H9 (cell line): ENCODE measurements around the gene RTN1. TPM values are rescaled to one million over a fixed set of nuclear protein-coding genes. Genes with fewer than 3 reads are reported as not detected.

Experiments used
- DNase-seq: peaks from one replicate; pipeline ENCODE4 v3.0.0-alpha.2; 2017
- H2AFZ ChIP-seq: one replicate; pipeline ENCODE4 v1.6.1; 2013; ENCODE audit warnings: mild to moderate bottlenecking, low read length, control low read depth, moderate library complexity
- H2AK5ac ChIP-seq: 2 replicates; pipeline ENCODE4 v1.6.1; 2013; ENCODE audit warnings: low read length, control low read depth, mixed read lengths; ENCODE audit not compliant: insufficient read length
- H2BK120ac ChIP-seq: one replicate; pipeline ENCODE4 v1.6.1; 2013; ENCODE audit warnings: low read depth, mild to moderate bottlenecking, low read length, control low read depth, inconsistent platforms; ENCODE audit not compliant: poor library complexity, severe bottlenecking
- H2BK12ac ChIP-seq: 2 replicates; pipeline ENCODE4 v1.6.1; 2013; ENCODE audit warnings: low read length, control low read depth, mixed read lengths, low read depth; ENCODE audit not compliant: insufficient read length
- H2BK15ac ChIP-seq: 2 replicates; pipeline ENCODE4 v1.6.1; 2013; ENCODE audit warnings: low read depth, low read length, control low read depth
- H2BK20ac ChIP-seq: one replicate; pipeline ENCODE4 v1.6.1; 2013; ENCODE audit warnings: low read depth, mild to moderate bottlenecking, low read length, control low read depth, inconsistent platforms; ENCODE audit not compliant: poor library complexity, severe bottlenecking
- H2BK5ac ChIP-seq: 2 replicates; pipeline ENCODE4 v1.6.1; 2013; ENCODE audit warnings: low read length, control low read depth, mixed read lengths; ENCODE audit not compliant: insufficient read length
- H3K14ac ChIP-seq: 2 replicates; pipeline ENCODE4 v1.6.1; 2013; ENCODE audit warnings: low read length, control low read depth; ENCODE audit not compliant: insufficient read depth
- H3K18ac ChIP-seq: 2 replicates; pipeline ENCODE4 v1.6.1; 2013; ENCODE audit warnings: low read depth, mild to moderate bottlenecking, mixed read lengths, low read length, control low read depth; ENCODE audit not compliant: insufficient read length
- H3K23ac ChIP-seq: 2 replicates; pipeline ENCODE4 v1.6.1; 2013; ENCODE audit warnings: low read length, control low read depth, mixed read lengths, low read depth; ENCODE audit not compliant: insufficient read length
- H3K23me2 ChIP-seq: 2 replicates; pipeline ENCODE4 v1.6.1; 2013; ENCODE audit warnings: low read depth, mild to moderate bottlenecking, mixed read lengths, low read length, control low read depth; ENCODE audit not compliant: insufficient read length, poor library complexity, severe bottlenecking
- H3K27ac ChIP-seq: 2 replicates; pipeline ENCODE4 v1.5.1; 2013; ENCODE audit warnings: low read length, control low read depth, mixed read lengths, low read depth; ENCODE audit not compliant: insufficient read length
- H3K27me3 ChIP-seq: 2 replicates; pipeline ENCODE4 v1.6.1; 2013; ENCODE audit warnings: low read length, control low read depth, inconsistent platforms; ENCODE audit not compliant: insufficient read depth
- H3K4ac ChIP-seq: 2 replicates; pipeline ENCODE4 v1.6.1; 2013; ENCODE audit warnings: low read depth, mild to moderate bottlenecking, control low read depth, inconsistent platforms, low read length, moderate library complexity
- H3K4me1 ChIP-seq: 2 replicates; pipeline ENCODE4 v1.6.1; 2013; ENCODE audit warnings: low read length, control low read depth, inconsistent platforms; ENCODE audit not compliant: insufficient read depth
- H3K4me2 ChIP-seq: 2 replicates; pipeline ENCODE4 v1.6.1; 2013; ENCODE audit warnings: low read length, control low read depth, mixed read lengths; ENCODE audit not compliant: insufficient read length, insufficient read depth
- H3K56ac ChIP-seq: 2 replicates; pipeline ENCODE4 v1.6.1; 2013; ENCODE audit warnings: low read depth, mild to moderate bottlenecking, mixed read lengths, low read length, control low read depth; ENCODE audit not compliant: insufficient read length
- H3K79me1 ChIP-seq: 2 replicates; pipeline ENCODE4 v1.6.1; 2013; ENCODE audit warnings: low read depth, mild to moderate bottlenecking, moderate library complexity, low read length, control low read depth, inconsistent platforms; ENCODE audit not compliant: insufficient read depth, poor library complexity, severe bottlenecking
- H3K79me2 ChIP-seq: 2 replicates; pipeline ENCODE4 v1.6.1; 2013; ENCODE audit warnings: low read length, control low read depth, inconsistent platforms; ENCODE audit not compliant: insufficient read depth
- H3K9ac ChIP-seq: 2 replicates; pipeline ENCODE4 v1.6.1; 2013; ENCODE audit warnings: low read length, control low read depth, mixed read lengths; ENCODE audit not compliant: insufficient read length; ENCODE audit errors: extremely low read depth
- H3K9me3 ChIP-seq: one replicate; pipeline ENCODE4 v1.6.1; 2013; ENCODE audit warnings: low read depth, low read length, inconsistent platforms; ENCODE audit not compliant: control insufficient read depth
- H3T11ph ChIP-seq: one replicate; pipeline ENCODE4 v1.6.1; 2013; ENCODE audit warnings: mild to moderate bottlenecking, low read length, control low read depth, inconsistent platforms
- H4K20me1 ChIP-seq: one replicate; pipeline ENCODE4 v1.6.1; 2013; ENCODE audit not compliant: control insufficient read depth, insufficient read length, insufficient read depth
- H4K5ac ChIP-seq: 2 replicates; pipeline ENCODE4 v1.6.1; 2013; ENCODE audit warnings: low read depth, mild to moderate bottlenecking, mixed read lengths, low read length, control low read depth; ENCODE audit not compliant: insufficient read length
- H4K8ac ChIP-seq: replicated peaks from 2 replicates; pipeline ENCODE4 v1.6.1; 2013; ENCODE audit warnings: low read length, control low read depth, mixed read lengths, low read depth; ENCODE audit not compliant: insufficient read length
- H4K91ac ChIP-seq: 2 replicates; pipeline ENCODE4 v1.6.1; 2013; ENCODE audit warnings: low read depth, mild to moderate bottlenecking, moderate library complexity, mixed read lengths, low read length, control low read depth; ENCODE audit not compliant: insufficient read length
- H3K27ac Mint-ChIP-seq, 3 experiments: 2 replicates in 2 of 3; 3 replicates in 1 of 3; pipeline ENCODE4 v1.8.0; 2020 to 2021; ENCODE audit warnings: mixed read lengths in 3 of 3, mild to moderate bottlenecking in 1 of 3, moderate library complexity in 1 of 3
- H3K27me3 Mint-ChIP-seq: 2 replicates; pipeline ENCODE4 v1.8.0; 2021; ENCODE audit warnings: low read depth, mild to moderate bottlenecking, moderate library complexity, mixed read lengths
- H3K36me3 Mint-ChIP-seq, 3 experiments: 2 replicates in 2 of 3; 3 replicates in 1 of 3; pipeline ENCODE4 v1.8.0; 2020 to 2021; ENCODE audit warnings: low read depth in 3 of 3, mixed read lengths in 3 of 3; ENCODE audit not compliant: insufficient read depth in 1 of 3
- H3K4me1 Mint-ChIP-seq, 2 experiments: 2 replicates each; pipeline ENCODE4 v1.8.0; 2020; ENCODE audit warnings: mixed read lengths in 2 of 2
- H3K4me3 Mint-ChIP-seq, 2 experiments: 2 replicates in 1 of 2; 3 replicates in 1 of 2; pipeline ENCODE4 v1.8.0; 2020 to 2021; ENCODE audit warnings: mild to moderate bottlenecking in 2 of 2, mixed read lengths in 2 of 2, moderate library complexity in 1 of 2
- H3K9me3 Mint-ChIP-seq, 2 experiments: 2 replicates in 1 of 2; 3 replicates in 1 of 2; pipeline ENCODE4 v1.8.0; 2020; ENCODE audit warnings: mild to moderate bottlenecking in 2 of 2, mixed read lengths in 2 of 2, moderate library complexity in 1 of 2
- WGBS: extraction: QIAGEN DNeasy Blood & Tissue Kit; methylation state at CpG from one replicate; pipeline ENCODE4 v1.1.7; 2013; ENCODE audit warnings: missing lambda C conversion rate, low lambda C conversion rate, mixed read lengths; ENCODE audit not compliant: insufficient read length; ENCODE audit errors: extremely low coverage; 5-methylcytosine and 5-hydroxymethylcytosine counted together
- total RNA-seq: library from RNA; stranded (reverse); gene quantifications from 2 replicates; pipeline ENCODE4 v1.2.1, GENCODE V29; 2021
- TF ChIP-seq, protein P1 (sequence below): fragments of 200-600 bp; sonication (generic); conservative IDR thresholded peaks from 3 replicates; pipeline ENCODE4 v1.8.0; 2021; ENCODE audit warnings: antibody characterized with exemption, mild to moderate bottlenecking

The RTN1 gene
- total RNA-seq, 1 experiment from 2014 or later: 1.8 TPM

DNA sequence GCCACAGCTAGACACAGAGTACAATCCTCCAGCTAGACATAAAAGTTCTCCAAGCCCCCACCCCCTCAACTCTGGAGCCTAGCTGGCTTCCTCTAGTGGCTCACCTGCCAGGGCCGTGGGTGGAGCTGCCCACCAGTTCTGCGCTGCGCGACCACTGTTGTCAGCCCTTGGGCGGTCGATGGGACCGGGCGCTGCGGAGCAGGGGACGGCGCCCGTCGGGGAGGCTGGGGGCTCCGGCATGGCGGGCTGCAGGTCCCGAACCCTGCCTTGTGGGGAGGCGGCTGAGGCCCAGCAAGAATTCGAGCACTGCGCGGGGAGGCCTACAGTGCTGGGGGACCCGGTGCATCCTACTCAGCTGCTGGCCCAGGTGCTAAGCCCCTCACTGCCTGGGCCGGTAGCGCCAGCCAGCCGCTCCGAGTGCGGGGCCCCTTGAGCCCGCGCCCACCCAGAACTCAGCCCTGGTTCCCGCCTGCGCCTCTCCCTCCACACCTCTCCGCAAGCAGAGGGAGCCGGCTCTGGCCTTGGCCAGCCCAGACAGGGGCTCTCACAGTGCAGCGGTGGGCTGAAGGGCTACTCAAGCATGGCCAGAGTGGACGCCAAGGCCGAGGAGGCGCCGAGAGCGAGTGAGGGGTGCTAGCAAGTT, 51.0 kb downstream of the RTN1 start:
- H2BK15ac ChIP-seq: no peak overlapping the region
- no peak overlapping the region for H2BK120ac ChIP-seq
- no peak for DNase-seq
- no peak overlapping the region for H3K27ac ChIP-seq
- no peaks in the 10 kb centered on the region for H3K27me3 Mint-ChIP-seq
- no peak overlapping the region for H4K91ac ChIP-seq
- TF ChIP-seq, protein P1, sequence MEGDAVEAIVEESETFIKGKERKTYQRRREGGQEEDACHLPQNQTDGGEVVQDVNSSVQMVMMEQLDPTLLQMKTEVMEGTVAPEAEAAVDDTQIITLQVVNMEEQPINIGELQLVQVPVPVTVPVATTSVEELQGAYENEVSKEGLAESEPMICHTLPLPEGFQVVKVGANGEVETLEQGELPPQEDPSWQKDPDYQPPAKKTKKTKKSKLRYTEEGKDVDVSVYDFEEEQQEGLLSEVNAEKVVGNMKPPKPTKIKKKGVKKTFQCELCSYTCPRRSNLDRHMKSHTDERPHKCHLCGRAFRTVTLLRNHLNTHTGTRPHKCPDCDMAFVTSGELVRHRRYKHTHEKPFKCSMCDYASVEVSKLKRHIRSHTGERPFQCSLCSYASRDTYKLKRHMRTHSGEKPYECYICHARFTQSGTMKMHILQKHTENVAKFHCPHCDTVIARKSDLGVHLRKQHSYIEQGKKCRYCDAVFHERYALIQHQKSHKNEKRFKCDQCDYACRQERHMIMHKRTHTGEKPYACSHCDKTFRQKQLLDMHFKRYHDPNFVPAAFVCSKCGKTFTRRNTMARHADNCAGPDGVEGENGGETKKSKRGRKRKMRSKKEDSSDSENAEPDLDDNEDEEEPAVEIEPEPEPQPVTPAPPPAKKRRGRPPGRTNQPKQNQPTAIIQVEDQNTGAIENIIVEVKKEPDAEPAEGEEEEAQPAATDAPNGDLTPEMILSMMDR: no peak
- no peaks in the 10 kb centered on the region; a peak in 1 of 4 replicates for H3K4me1 Mint-ChIP-seq
- H3K27ac Mint-ChIP-seq: no peak overlapping the region; a peak in 1 of 7 replicates
- no peaks in the 10 kb centered on the region for H3K23me2 ChIP-seq
- H3K4me1 ChIP-seq: no peaks in the 10 kb centered on the region
- H3K27me3 ChIP-seq: no peaks in the 10 kb centered on the region
- no peak overlapping the region for H4K5ac ChIP-seq
- no peak overlapping the region for H2AK5ac ChIP-seq
- H3K36me3 Mint-ChIP-seq: no peaks in the 10 kb centered on the region
- H3K9me3 Mint-ChIP-seq: peaks cover 2 to 3% of the 10 kb centered on the region in 2 experiments; a peak in 2 of 5 replicates
- H3K79me1 ChIP-seq: no peaks in the 10 kb centered on the region
- no CpG with 5 or more reads among the region's 38 CpGs for WGBS
- H2BK20ac ChIP-seq: no peak overlapping the region
- H2BK5ac ChIP-seq: no peak overlapping the region
- no peak overlapping the region for H2AFZ ChIP-seq
- no peak overlapping the region for H3K14ac ChIP-seq
- no peaks in the 10 kb centered on the region for H3K9me3 ChIP-seq
- H3K9ac ChIP-seq: no peak overlapping the region
- H2BK12ac ChIP-seq: no peak overlapping the region
- no peak overlapping the region for H3T11ph ChIP-seq
- H3K18ac ChIP-seq: no peak overlapping the region
- H3K79me2 ChIP-seq: no peaks in the 10 kb centered on the region
- no peak overlapping the region for H3K23ac ChIP-seq
- H3K4ac ChIP-seq: no peak overlapping the region
- H3K4me3 Mint-ChIP-seq: no peak overlapping the region
- no peak overlapping the region for H3K56ac ChIP-seq
- no peak overlapping the region for H3K4me2 ChIP-seq
- H4K20me1 ChIP-seq: no peaks in the 10 kb centered on the region
- H4K8ac ChIP-seq: no peak overlapping the region
